Measurements from ENCODE around the gene DNAJC11.

- TF ChIP-seq AFF4 (CRISPR knock-in tag; IDR thresholded peaks at IDR 0.05; ENCODE audit: borderline replicate concordance) (no peak), KAT7 (CRISPR knock-in tag; IDR thresholded peaks at IDR 0.05; ENCODE audit: borderline replicate concordance) (no peak), IRF1 (CRISPR knock-in tag; IDR thresholded peaks at IDR 0.05) (no peak), PRDM15 (CRISPR knock-in tag; IDR thresholded peaks at IDR 0.05) (no peak), ARID4B (CRISPR knock-in tag; IDR thresholded peaks at IDR 0.05; ENCODE audit: borderline replicate concordance) (no peak)
- TF ChIP-seq, protein P1, sequence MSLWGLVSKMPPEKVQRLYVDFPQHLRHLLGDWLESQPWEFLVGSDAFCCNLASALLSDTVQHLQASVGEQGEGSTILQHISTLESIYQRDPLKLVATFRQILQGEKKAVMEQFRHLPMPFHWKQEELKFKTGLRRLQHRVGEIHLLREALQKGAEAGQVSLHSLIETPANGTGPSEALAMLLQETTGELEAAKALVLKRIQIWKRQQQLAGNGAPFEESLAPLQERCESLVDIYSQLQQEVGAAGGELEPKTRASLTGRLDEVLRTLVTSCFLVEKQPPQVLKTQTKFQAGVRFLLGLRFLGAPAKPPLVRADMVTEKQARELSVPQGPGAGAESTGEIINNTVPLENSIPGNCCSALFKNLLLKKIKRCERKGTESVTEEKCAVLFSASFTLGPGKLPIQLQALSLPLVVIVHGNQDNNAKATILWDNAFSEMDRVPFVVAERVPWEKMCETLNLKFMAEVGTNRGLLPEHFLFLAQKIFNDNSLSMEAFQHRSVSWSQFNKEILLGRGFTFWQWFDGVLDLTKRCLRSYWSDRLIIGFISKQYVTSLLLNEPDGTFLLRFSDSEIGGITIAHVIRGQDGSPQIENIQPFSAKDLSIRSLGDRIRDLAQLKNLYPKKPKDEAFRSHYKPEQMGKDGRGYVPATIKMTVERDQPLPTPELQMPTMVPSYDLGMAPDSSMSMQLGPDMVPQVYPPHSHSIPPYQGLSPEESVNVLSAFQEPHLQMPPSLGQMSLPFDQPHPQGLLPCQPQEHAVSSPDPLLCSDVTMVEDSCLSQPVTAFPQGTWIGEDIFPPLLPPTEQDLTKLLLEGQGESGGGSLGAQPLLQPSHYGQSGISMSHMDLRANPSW (CRISPR knock-in tag; conservative IDR thresholded peaks at IDR 0.05; ENCODE audit: low read depth), result no peak
- TF ChIP-seq, protein P2, sequence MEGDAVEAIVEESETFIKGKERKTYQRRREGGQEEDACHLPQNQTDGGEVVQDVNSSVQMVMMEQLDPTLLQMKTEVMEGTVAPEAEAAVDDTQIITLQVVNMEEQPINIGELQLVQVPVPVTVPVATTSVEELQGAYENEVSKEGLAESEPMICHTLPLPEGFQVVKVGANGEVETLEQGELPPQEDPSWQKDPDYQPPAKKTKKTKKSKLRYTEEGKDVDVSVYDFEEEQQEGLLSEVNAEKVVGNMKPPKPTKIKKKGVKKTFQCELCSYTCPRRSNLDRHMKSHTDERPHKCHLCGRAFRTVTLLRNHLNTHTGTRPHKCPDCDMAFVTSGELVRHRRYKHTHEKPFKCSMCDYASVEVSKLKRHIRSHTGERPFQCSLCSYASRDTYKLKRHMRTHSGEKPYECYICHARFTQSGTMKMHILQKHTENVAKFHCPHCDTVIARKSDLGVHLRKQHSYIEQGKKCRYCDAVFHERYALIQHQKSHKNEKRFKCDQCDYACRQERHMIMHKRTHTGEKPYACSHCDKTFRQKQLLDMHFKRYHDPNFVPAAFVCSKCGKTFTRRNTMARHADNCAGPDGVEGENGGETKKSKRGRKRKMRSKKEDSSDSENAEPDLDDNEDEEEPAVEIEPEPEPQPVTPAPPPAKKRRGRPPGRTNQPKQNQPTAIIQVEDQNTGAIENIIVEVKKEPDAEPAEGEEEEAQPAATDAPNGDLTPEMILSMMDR (IDR thresholded peaks at IDR 0.05), result no peak
- TF ChIP-seq, protein P3, sequence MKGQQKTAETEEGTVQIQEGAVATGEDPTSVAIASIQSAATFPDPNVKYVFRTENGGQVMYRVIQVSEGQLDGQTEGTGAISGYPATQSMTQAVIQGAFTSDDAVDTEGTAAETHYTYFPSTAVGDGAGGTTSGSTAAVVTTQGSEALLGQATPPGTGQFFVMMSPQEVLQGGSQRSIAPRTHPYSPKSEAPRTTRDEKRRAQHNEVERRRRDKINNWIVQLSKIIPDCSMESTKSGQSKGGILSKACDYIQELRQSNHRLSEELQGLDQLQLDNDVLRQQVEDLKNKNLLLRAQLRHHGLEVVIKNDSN (CRISPR knock-in tag; IDR thresholded peaks at IDR 0.05), result no peak
These were observed 115.2 kb downstream of the DNAJC11 start for GRCh38 chr1:6586404-6586816.

Measured in WTC11 (cell line).